Stimulated activated CD8-positive, alpha-beta memory T cell treated with anti-CD3 and anti-CD28 coated beads, Interleukin-4, amount 100 ng/mL, for 24 hours (primary cell): ENCODE measurements around the gene TMEM39B.
"Not testable (repeated sequence)": the region's sequence is repeated elsewhere in the genome, so short reads cannot be mapped to it uniquely, and the experiment has no call there.

Experiments used
- DNase-seq: peaks from one replicate; pipeline ENCODE4 v3.0.0-alpha.2; 2020; ENCODE audit warnings: low read depth

Gene TMEM39B

DNA sequence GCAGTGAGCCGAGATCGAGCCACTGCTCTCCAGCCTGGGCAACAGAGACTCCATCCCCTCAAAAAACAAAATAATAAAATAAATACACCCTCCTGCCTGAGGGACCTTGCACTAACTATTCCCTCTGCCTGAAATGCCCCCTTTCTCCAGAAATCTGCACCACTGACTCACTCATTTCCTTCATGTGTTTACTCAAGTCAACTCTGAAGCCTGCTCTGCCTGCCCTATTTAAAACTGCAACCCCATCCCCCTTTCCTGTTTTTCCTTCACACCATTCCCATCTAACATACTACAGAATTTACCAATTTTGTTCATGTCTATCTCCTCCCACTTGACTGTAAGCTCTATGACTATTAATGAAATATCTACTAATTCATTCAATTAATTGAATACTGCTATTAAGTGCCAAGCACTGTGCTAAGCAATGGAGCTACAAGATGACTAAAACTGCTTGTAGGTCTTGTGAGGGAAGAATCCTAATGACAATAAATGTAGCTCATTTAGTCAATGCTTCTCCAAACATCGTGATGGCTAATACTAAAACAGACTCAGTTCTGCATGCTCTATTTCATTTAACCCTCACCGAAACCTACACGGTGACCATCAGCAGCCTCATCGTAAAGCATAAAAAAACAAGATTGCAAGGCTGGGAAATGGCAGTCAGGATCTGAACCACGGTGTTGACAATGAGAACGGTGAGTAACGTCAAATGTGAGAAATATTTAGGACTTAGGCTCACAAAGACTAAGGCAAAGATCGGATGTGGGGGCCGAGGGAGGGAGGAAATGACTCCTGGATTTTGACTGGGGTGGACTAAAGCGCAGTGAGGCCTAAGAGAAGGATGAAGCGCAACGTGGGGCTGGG lies 749 bp upstream of the TMEM39B start:
- DNase-seq = no peak

DNA sequence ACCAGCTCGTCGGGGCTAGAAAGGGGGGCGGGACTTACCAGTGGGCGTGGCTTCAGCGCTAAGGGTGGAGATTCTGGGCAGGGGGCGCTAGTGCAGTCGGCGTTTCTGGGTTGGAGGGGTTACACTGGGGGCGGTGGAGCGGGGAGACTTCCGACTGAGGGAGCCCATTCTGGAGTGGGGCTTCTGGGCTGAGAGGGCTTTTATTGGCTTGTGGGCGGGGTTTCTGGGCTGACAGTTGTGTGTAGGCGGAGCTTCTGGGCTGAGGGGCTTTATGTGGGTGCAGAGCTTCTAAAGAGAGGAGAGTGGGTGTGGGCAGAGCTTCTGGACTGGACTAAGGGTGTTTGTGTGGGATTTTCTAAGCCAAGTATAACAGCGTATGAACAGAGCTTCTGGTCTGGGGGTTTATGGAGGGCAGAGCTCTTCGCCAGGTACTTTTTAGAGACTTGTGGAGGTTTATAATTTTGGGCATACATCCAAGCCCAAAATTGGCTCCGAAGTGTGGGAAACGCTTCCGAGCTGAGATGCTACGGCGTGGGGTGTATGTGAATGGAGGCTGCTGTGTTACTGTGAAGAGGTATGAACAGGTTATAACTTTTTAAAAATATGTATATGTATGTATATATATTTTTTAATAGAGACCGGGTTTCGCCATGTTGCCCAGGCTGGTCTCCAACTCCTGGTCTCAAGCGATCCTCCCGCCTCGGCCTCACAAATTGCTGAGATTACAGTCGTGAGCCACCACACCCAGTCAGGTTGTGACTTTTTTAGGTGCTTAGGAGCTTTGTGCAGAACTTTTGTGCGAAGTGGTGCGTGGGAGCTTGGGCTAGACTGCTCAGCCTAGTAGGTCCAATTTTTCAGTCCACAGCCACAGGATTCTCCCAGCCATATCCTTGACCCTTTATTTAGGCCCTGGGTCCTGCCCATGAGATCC lies 825 bp downstream of the TMEM39B start:
- DNase-seq = no peak

DNA sequence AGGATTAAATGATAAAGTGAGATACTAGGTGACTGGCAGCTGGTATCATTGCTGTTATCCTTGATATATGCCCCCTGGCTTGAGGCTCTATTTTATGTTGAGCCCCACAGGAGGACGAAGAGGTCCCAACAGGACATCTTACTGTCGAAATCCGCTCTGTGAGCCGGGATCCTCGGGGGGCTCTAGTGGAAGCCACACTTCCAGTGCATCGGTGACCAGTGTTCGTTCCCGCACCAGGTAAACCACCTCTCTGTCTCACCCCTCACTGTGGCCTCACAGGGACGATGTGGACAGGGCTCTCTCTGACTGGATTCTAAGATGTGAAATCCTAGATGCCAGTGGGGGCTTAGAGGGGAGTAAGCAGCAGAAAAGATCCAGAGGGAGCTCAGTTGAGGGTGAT lies 2.1 kb downstream of the TMEM39B start:
- DNase-seq = no peak

DNA sequence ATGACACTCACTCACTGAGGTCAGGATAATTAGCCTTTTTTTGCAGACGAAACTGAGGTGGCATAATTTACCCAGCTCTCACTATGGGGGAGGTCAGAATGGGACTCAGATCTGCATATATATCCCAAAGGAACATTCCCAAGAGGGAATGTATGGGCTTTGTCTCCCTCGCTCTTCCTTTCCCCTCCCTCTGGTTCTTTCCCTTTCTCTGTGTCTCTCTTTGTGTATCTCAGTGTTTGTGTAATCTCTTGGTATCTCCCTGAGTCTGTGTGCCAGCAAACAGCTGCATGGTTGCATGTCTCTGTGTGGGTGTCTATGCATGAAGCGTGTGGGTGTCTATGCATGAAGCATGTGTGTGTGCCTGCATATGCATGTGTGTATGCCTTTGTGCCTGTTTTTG lies 4.7 kb downstream of the TMEM39B start:
- DNase-seq = no peak

DNA sequence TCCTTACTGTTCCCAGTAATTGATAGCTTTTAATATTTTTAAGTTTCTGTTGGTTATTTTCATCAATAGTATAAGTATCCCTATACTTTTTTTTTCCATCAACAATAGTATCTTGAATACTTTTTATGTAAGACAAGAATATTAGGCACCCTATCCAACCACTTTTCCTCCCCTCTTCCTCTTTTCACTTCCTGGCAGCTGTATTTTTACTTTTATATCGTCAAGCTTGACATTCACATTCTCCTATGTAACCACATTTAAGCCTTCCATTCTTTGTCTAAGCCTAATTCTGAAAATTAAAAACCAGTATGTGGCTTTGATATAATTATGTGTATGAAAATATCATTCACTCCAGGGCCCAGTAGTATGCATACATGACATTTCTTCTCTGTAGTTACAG lies 9.3 kb downstream of the TMEM39B start:
- no peak for DNase-seq

DNA sequence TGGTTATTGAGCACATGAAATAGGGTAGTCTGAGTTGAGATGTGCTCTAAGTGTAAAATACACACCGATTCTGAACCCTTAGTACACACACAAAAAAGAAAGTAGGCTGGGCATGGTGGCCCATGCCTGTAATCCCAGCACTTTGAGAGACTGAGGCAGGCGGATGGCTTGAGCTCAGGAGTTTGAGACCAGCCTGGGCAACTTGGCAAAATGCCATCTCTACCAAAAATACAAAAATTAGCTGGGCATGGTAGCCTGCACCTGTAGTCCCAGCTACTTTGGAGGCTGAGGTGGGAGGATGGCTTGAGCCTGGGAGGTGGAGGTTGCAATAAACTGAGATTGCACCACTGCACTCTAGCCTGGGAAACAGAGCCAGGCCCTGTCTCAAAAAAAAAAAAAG lies 13.6 kb downstream of the TMEM39B start:
- DNase-seq = not testable (repeated sequence)

DNA sequence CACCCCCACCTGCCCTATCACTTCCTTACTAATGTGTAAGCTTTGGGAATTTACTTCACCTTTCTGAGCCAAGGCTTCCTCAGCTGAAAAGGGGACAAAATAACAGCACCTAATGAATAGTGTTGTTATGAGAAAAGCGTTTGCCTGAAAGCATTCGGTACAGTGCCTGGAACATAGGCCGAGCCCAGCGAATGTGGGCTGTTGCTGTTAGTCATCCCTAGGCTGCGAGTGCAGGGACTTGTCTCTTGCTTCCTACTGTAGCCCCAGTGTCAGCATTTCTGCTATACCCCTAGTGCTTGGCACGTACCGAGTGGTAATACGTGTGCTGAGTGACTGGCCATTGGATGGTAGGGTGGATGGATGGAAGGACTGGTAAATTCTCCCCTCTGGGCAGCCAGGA lies 18.4 kb downstream of the TMEM39B start:
- no peak for DNase-seq

DNA sequence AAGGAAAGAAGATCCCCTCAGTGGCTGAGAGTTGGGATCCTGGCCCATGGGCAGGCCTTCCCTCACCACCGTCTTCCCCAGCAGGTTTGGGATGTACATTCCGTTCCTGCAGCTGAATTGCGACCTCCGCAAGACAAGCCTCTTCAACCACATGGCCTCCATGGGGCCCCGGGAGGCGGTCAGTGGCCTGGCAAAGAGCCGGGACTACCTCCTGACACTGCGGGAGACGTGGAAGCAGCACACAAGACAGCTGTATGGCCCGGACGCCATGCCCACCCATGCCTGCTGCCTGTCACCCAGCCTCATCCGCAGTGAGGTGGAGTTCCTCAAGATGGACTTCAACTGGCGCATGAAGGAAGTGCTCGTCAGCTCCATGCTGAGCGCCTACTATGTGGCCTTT lies 18.9 kb downstream of the TMEM39B start:
- no peak for DNase-seq

DNA sequence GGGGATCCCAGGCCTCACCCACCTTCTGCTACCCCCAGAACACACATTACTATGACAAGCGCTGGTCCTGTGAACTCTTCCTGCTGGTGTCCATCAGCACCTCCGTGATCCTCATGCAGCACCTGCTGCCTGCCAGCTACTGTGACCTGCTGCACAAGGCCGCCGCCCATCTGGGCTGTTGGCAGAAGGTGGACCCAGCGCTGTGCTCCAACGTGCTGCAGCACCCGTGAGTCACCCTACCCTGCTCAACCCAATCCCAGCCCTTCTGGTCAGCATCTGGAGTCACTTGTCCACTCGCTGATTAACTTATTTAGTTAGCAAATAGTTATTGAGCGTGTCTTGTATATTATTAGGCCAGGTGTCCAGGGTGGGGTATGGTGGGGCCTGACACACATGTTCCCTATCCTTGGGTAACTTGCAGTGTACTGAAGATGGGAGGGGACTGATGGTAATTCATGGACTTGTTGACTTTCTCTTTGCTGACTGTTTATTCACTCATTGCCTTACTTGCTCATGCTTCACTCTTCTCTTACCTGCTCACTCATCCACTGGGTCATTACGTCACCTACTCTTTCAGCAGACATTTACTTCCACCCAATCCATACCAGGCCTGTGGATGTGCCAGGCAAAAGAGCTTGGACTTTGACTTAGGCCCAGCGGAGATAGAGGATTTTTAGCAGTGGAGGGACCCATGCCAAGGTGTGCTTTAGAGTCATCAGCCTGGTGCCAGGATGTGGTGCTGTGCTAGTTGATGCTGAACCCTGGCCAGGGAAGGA lies 22.2 kb downstream of the TMEM39B start:
- DNase-seq = no peak

DNA sequence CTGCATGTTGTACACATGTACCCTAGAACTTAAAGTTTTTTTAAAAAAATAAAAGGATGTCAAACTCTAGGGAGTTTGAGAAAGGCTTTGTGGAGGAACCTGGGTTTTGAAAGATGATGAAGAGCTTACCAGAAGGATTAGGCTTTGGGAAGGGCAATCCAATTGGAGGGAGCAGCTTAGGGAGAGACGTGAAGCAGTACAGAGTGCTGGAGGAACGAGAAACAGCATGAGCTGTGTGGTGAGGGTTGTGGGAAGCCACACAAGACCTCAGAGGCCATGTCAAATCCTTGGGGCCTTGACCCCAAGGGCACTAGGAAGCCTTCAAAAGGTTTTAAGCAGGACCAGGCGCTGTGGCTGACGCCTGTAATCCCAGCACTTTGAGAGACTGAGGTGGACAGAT lies 26.7 kb downstream of the TMEM39B start:
- no peak for DNase-seq

GRCh38 chr1:32100359-32100758 lies 27.6 kb downstream of the TMEM39B start:
- DNase-seq = no peak

DNA sequence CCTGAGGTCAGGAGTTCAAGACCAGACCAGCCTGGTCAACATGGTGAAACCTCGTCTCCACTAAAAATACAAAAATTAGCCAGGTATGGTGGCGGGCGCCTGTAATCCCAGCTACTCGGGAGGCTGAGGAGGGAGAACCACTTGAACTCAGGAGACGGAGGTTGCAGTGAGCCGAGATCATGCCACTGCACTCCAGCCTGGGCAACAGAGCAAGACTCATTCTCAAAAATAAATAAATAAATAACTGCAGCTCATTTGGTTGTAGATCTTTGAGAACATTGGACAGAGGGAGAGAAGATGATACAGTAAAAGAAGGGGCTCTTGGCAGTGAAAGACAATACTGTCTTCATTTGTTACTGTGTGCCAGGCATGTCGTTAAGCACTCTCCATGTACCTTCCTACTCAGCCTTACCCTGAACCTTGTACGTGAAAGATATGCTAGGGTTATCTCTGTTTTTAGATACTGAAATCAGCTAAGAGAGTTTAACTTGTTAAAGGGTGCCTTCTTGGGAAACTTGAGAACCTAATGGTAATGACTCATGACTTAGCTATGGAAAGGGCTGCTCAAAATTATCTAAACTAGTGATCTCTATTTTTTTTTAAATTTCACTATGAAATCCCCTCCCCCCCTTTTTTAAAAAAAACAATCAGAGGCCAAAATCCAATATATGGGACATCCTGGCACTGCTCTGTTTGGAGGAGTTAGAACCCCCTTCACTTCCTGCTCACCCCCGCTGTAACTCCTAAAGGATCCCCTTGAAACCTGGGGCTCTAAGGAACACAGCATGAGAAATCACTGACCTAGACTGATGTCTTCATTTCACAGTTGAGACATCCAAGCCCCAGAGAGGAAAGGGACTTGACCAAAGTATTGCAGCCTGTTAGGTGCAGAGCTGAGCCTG lies 28.3 kb downstream of the TMEM39B start:
- no peak for DNase-seq

- no peak for DNase-seq
Observed at GRCh38 chr1:32104127-32104526, 31.4 kb downstream of the TMEM39B start.

- DNase-seq = no peak
Observed at GRCh38 chr1:32105338-32105737, 32.6 kb downstream of the TMEM39B start.

DNA sequence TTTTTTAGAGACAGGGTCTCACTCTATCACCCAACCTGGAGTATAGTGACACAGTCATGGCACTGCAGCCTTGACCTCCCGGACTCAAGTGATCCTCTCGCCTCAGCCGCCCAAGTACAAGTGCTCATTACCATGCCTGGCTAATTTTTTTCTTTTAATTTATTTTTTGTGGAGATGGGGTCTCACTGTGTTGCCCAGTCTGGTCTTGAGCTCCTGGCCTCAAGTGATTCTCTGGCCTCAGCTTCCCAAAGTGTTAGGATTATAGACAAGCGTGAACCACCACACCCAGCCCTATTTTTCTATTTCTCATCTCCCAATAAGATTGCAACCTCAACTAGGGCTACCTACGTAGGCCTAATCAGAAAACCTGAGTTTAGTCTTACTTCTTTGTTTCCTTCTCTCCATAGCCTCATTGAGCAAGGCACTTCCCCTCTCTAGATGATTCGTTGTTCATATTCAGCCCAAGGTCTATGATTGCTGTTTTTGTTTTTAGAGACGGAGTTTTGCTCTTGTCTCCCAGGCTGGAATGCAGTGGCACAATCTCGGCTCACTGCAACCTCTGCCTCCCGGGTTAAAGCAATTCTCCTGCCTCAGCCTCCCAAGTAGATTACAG lies 34.0 kb downstream of the TMEM39B start:
- DNase-seq = no peak

DNA sequence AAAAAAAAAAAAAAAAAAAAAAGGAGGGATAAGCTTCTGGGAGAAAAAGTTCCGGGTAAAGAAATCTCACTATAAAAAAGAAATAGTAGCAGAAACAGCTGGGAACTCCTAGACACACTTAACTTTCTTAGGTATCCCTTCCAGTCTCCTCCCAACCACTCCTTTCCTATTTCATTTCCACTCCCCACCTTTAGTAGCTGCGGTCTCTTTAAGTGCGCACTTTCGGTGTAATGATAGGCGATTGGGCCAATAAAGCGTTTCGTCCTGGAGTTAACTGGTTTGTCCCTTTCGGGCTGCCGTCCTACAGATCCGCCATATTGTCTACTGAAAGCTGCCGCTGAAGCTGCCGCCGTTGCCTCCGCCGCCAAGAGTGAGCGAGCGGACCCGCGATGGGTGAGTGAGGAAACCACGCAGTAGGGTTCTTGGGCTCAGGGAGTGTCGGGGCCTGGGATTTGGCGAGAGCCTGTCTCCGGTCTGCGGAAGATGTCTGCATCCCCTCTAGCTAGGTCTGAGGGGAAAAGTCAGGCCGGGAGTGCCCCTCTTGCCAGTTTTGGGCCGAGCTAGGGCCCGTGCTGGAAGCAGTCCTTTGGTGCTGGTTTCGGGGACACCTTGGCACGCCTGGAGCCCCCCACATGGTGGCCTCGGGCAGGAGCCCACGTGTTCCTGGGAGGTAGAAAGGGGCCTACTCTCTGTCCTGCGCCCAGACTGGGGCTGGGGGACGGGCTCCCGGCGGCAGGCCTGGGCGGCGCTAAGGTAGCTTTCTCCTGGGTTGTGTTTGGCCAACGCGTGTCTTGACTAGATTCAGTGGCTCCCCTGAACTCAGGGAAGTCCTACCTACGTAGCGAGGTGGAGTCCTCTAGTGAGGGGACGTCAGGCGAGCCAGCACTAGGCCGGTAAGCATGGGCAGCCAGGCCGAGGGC lies 35.3 kb downstream of the TMEM39B start, which contains the start of gene KPNA6:
Gene KPNA6 (plus strand): TSS at position 315 of the 920 bp plus-strand sequence. CDS start 75 bp downstream, at position 390.
- DNase-seq = peak; percentile 78

- no peak for DNase-seq
Observed at GRCh38 chr1:32111040-32111623, 38.4 kb downstream of the TMEM39B start.

DNA sequence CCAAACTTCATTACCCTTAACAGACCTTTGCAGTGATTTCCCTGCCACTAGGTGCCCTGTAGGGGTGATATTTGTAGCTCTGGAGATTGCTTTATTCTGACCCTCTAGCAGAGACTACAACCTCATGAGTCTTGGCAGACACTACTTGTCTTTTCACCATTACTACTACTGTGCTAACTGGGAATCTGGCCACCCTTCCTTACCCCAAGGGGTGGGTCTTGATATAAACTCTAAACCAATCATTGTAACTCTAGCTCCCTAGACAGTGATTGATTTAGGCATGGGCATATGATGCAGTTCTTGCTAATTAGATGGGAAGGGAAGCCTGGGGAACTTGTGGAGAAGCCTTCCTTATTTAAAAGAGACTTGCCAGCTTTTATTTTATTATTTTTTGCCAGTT lies 39.0 kb downstream of the TMEM39B start:
- DNase-seq = no peak

DNA sequence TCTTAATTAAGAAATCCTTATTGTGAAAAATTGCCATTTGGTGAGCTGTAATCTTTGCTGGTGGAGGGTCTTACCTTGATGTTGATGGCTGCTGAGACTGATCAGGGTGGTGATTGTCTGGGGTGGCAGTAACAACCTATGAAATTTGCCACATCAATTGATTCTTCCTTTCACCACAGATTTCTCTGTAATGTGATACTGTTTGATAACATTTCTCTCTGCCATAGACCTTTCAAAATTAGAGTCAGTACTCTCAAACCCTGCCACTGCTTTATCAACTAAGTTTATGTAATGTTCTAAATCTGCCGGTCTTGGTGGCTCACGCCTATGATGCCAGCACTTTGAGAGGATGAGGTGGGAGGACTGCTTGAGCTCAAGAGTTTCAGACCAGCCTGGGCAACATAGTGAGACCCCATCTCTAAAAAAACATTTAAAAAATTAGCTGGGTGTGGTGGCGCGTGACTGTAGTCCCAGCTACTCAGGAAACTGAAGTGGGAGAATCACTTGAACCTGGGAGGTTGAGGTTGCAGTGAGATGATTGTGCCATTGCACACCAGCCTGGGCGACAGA lies 40.2 kb downstream of the TMEM39B start:
- DNase-seq = no peak
